Testis (tissue), 2 donors: ENCODE measurements around the gene PSMA6.

ENCODE experiments used
- CTCF ChIP-seq, 3 experiments: fragments of 450-650 bp in 2 of 3; fragments of 200-600 bp in 1 of 3; sonication (generic) in 1 of 3; IDR thresholded peaks; one replicate each; pipeline ENCODE4 v1.5.1; 2016 to 2019; ENCODE audit warnings: antibody characterized with exemption in 3 of 3, mild to moderate bottlenecking in 2 of 3, moderate library complexity in 1 of 3
- POLR2A ChIP-seq: fragments of 450-650 bp; IDR thresholded peaks from one replicate; pipeline ENCODE4 v1.6.1; 2017; ENCODE audit warnings: antibody characterized with exemption, mild to moderate bottlenecking, moderate library complexity

- TF ChIP-seq CTCF (IDR thresholded peaks at IDR 0.05) (no peak), POLR2A (no peak)
These were observed 59.7 kb downstream of the PSMA6 start for GRCh38 chr14:35351897-35352273.
